NCI-H345 treated with DMSO at 0.1 percent for 48 hours (cell line): Measurements from ENCODE around the gene IGSF21.
"Not testable (repeated sequence)": the region's sequence is repeated elsewhere in the genome, so short reads cannot be mapped to it uniquely, and the experiment has no call there.

ENCODE experiments used
- DNase-seq: peaks from one replicate; lab custom pipeline; 2025; ENCODE audit not compliant: unreplicated experiment; lab: John Stamatoyannopoulos, UW

The IGSF21 gene

GRCh38 chr1:18415448-18416027 lies 307.9 kb downstream of the IGSF21 start:
- DNase-seq = no peak

DNA sequence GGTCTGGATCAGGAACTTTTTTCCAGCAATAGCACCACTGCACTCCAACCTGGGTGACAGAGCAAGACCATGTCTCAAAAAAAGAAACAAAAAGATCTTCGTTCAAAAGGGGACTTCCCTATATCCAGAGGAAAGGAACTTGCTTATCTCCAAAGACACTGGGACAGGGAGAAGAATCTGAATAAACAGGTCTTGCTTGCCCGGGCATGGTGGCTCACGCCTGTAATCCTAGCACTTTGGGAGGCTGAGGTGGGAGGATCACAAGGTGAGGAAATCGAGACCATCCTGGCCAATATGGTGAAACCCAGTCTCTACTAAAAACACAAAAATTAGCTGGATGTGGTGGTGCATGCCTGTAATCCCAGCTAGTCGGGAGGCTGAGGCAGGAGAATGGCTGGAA lies 308.5 kb downstream of the IGSF21 start:
- DNase-seq = not testable (repeated sequence)

DNA sequence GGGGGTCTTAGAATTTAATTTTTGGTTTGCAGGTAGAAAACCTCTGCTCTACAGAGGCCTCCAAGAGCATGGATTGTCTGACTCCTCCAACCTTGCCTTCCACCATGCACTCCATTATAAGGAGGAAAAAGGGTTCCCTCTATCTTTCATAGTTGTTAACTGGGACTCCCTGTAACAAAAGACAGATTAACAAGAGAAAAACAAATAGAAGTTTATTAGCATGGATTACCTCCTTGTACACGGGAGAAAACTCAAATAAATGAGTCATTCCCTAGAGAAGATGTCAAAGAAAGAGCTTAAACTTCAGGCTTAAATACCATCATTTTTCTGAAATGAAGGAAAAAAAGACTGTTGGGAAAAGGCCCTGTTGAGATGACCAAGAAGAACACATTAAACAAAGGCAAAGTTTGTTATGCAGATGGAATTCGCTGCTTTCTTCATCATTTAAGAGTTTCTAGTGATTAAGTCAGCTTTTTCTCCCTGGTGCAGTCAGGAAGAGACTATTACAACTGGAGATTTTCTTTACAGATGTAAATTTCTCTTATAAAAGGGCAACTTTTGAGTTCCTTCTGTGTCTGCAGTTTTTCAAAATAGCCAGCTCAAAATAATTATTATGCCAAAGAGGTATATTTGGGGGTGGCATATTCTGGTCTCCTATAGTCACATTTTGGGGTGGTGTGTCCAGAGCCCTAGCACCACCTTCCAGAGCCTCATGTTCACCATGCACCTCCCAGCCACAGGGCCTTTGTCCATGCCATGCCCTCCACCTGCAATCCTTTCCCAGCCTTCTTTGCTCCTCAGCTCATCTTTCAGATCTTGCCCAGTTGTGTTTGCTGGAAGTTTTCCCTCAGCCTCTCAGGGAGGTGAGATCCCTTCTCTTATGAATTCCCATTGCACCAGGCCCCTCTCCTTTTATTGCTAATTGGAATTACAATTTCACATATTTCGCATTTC lies 310.0 kb downstream of the IGSF21 start:
- DNase-seq = no peak

- DNase-seq = no peak
Measured at GRCh38 chr1:18419113-18419844, 311.7 kb downstream of the IGSF21 start.

- DNase-seq = no peak
Measured at GRCh38 chr1:18419845-18420184, 312.2 kb downstream of the IGSF21 start.

- no peak for DNase-seq
Measured at GRCh38 chr1:18422076-18422777, 314.6 kb downstream of the IGSF21 start.

GRCh38 chr1:18422954-18423353 lies 315.4 kb downstream of the IGSF21 start:
- no peak for DNase-seq

DNA sequence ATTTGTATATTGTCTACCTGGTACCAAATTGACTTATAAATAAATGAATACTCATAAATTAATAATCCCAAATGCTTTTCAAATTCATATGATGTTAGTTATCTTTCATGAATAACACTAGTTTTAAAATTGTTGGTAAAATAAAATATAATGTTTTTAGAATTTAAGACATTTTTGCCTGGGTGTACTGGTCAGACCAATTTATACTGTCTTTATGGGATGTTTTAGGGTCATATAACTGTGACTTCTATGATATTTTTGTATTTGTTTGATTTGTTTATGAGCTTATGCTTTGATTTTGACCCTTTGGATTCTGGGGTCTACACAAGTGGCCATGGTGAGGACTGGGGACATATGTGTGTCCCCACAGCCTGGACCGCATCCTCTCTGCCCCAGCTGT lies 319.0 kb downstream of the IGSF21 start:
- DNase-seq = no peak
